GM21367 (cell line): Measurements from ENCODE around the gene SPAG17.

ENCODE experiments used
- ATAC-seq: cut with Tn5 transposase; IDR thresholded peaks from one replicate; pipeline ENCODE4 v1.9.1; 2021; ENCODE audit not compliant: unreplicated experiment

SPAG17 gene

DNA sequence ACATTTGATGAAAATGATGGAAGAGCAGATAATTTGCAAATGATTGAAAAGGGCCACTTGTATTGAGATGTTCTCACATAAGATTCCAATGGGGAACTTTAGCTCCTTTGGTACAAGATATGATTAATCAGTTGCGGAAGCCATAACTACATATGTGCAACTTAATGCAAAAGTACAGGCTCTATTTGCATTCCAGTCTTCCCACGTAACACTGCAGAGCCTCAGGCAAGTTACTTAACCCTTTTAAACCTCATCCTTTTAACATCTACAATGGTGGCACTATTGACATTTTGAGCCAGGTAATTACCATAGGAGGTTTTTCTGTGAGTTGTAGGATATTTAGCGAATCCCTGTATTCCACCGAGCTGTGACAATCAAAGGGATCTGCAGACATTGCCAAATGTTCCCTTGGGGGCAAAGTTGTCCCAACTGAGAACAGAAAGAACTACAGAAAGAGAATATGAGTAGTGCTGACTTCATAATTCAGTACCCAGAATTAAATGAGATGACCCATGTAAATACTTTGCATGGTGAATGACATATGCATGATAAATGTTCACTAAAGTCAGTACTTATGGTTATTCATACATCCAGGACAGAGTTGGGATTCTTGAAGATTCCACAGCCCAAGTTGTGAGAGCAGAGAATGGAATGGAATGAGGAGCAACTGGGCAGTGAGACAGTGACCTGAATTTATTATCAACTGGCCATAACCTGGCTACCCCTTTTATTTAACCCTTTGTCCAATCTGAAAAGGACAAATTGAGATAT lies 62.6 kb downstream of the SPAG17 start:
- no peak for ATAC-seq

DNA sequence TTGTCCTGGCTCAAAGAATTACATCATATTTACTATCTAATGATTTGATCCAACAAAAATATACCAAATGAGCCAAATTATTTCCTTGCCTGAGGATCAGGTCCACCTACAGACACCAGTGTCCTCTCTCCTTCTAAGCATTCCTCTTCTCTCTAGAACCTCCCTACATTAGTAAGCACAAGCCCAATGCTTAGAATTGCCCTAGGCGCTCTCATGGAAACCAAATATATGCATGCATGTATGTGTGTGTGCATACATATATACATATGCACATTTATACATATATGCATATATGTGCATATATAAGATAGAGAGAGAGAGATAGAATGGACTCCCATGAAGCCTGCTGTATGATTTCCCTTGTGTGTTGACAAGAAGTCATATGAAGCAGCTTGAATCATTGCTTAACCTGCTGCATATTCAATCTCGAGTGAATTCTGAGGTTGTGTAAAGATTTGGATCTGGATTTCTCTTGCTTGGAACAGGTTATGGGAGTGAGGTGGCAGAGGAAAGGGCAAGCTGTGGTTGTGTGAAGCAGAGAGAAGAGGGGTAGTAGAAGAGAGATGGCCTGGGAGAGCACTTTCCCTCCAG lies 66.1 kb downstream of the SPAG17 start:
- no peak for ATAC-seq

DNA sequence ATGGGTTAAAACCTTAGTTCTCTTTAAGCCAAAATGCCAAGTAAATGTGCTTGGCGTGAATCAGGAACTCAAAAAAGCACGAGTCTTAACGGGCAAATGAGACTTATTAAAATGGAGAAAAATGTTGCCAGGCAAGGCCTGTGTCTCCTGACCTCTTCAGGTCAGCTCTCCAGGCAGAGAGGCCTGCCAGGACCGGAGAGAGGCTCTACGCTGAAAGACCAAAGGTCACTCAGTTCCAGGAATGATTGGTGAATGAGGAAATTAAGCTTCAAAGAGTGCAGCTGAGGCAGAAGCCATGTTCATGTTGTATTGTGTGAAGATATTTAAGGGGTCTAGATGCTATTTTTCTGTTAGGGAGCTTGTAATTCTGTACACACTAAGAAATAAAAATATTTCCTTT lies 66.6 kb downstream of the SPAG17 start:
- no peak for ATAC-seq

DNA sequence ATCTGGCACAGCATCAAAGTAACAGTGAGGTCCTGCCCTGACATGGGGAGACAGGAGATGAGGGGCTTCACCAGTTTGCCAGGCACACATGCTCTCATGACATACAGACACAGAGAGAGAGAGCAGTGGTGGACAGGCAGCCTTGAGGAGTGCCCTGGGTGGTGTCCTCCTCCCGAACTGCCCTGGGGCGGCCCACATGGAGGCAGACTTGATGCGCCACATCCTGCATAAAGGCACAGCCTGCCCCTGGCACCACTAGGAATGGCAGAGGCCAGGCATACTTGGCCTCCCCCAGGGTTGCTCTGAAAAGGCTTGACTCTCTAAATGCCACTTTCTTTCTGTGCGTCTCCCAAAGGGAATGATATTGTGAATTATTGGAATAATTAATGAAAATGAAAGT lies 67.5 kb downstream of the SPAG17 start:
- no peak for ATAC-seq

DNA sequence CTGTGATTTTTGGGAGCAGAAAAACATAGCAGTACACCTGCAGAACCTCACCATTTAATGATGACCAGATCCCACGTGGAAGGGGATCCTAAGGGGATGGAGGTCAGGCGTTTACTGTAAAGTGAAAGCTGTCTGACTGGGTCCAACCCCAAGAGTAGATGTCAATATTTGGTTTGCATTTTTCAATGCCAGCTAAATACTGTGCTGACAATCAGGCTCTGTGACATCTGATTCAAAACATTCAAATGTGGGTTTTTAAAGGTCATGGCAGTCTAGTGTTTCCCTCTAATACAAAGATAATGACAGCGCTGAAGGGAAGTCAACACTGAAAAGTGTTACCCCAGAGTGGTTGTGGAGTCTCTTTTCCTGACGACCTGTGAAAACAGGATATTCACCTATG lies 68.1 kb downstream of the SPAG17 start:
- ATAC-seq: no peak

DNA sequence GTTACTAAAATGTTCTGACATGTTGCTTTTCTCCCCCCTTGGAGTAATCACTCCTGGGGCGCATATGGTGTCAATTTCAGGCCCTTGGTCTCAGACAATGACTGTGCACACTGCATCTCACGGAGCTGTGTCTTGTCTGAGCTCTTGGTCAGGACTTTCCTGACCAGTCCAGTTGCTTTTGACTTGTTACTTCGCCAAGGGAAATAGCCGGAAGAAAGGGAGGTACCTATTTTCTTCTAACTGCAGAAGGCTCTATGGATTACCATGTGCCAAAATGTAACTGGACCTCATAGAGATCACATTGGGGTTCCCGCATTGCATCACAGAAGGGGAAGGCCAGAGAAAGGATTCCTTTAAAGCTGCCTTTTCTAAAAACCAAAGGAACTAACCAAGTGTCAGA lies 68.6 kb downstream of the SPAG17 start:
- no peak for ATAC-seq

DNA sequence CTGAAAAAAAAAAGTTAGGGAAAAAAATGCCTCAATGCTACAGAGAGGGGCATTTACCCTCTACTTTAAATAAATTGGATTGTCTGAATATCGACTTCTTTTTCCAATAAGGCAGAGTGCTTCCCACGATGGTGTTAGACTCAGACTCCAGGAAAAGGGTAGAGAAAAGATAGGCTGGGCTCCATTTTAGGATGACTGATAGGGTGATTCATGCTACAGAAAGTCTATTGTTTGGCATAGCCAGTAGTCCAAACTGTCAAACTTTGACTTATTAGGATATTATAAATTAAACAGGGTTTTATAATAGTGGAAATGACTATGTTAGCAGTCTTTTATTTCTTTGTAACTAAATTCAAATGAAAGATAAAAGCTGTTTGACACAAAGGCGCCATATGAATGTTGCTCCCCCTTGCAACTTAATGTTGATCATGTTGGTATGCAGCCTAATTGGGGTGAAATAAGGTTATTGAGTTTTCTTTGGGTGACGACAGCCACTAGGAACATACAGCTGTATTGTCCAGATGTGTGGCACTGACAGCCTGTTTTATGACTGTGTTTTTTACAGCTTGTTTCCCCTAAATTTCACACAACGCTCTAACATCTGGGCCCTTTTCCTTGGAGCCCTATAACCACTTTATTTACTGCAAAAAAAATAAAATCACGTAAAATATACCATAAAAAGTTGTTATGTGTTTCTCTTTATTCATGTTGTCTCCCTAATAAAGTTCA lies 69.3 kb downstream of the SPAG17 start:
- no peak for ATAC-seq

DNA sequence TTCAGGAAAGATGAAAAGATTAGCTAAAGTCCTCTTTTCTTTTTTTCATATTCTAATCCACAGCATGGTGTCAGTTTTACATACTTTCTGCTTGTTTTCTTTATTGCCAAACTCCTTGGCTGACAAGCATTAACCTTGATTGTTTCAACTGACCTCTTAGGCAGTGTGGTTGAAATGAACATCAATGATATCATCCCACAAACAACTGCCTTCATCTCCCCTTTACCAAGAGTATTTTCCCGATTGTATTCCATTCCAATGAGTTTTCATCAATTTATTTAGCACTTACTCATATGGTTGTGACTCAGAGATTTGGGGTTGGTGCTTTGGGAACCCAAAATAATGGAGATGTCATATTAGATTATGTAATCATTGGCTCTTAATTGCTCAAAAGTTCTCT lies 71.8 kb downstream of the SPAG17 start:
- ATAC-seq: no peak

DNA sequence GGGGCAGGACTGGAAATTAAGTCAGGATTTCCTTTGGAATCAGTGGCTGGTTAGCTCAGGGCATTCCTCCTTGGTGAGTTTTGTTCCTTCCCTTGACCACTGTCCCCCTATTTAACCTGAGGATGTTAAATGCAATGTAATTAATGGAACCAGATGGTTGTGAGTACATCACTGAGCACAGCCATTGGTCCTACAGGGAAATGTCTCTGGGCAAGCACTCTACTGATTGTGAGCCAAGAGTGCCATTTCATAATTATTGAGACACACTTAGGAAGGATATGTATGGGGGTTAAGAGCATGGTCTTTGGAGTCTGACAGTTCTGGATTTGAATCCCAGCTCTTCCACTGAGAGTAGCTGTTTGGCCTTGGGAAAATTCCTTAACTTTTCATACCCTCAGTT lies 74.4 kb downstream of the SPAG17 start:
- ATAC-seq: no peak

DNA sequence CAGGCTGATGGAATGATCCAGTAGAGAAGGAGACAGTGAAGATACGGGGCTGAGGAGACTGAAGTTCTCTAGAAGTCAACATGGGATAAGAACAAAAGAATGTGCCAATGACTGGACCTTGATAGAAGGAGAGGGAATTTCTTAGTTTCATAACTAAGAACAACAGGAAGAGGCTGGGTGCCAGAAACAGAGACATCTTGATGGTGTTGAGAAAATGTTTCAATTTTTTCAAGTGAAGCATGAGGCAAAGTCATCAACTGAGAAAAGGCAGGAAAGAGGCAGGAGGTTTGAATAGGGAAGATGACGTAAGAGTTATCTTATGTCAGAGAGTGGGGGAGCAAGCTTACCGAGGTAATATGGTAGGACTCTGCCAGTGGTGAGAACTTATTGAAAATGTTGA lies 80.1 kb downstream of the SPAG17 start:
- no peak for ATAC-seq

DNA sequence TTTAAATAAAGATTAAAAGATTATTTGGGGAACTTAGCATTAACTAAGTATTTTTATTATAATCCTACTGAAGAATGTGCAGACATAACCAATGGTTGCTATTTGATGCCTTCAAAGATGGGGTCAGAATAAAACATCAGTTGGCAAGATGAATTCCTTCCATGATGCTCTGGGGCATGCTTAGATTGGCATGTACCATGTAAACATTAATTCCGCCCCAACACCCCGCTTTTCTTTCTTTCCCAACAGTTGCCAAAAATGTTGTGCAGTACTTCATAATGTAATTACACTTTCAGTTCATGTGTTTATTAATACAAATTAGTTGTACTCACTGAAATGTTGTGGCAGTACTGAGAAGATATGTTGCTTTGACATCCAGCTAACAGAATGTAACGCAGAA lies 82.6 kb downstream of the SPAG17 start:
- ATAC-seq: no peak

DNA sequence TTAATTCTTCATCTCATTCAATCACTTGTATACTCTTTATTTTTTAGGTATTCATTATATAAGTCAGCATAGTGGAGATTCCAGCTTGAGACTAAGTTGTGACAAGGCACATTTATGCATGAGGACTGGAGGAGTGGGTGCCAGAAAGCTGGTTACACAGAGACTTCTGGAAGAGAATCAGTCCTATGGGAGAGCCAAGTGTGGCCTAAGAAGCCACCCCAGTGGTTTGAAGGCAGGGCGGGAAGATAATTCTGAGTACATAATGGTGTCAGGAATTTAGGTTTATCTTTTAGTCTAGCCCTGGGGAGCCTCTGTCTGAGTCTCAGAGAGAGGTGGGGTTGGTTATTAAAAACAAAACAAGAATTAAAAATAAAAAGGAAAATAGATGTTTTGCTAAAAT lies 83.0 kb downstream of the SPAG17 start:
- no peak for ATAC-seq

DNA sequence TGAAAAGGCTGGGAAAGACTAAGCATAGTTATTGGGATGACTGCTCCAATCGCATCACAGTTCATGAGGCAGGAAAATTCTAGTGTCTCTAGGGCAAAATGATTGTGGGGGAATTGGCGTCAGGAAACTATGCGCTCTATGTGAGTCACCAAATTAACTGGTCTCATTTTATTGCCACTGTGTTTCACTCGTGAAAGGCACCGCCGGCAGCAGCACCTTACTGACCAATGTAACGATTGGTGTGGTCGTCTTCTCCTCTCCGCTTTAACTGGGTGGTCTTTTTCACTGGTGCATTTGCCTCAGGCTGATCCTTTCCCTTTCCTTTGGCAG lies 83.5 kb downstream of the SPAG17 start:
- no peak for ATAC-seq

DNA sequence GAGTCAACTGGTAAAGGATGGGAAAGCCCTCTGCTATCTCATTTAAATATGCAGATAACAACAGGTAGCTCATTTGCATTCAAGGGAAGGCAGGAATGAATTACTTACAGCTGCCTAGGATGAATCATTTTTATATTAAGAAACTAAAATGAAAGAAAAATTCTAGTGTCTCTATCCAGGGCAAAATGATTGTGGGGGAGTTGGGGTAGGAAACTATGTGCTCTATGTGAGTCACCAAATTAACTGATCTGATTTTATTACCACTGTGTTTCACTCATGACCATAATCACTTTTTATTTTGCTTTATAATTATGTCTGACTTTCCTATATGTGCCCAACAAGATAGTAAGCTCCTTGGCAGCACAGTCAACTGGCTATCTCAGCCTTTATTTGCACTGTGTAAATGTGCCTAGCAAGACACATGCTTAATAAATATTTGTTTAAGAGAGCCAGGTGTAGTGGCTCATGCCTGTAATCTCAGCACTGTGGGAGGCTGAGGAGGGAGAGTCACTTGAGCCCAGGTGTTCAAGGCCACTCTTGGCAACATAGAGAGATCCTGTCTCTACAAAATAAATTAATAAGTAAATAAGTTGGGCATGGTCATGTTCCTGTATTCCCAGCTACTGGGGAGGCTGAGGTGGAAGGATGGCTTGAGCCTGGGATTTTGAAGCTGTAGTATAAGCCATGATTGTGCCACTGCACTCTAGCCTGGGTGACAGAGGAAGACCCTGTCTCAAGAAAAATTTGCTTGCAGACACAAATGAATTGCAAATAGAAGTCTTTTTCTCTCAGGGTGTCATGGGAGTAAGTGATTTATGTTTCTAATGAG lies 84.1 kb downstream of the SPAG17 start:
- no peak for ATAC-seq

DNA sequence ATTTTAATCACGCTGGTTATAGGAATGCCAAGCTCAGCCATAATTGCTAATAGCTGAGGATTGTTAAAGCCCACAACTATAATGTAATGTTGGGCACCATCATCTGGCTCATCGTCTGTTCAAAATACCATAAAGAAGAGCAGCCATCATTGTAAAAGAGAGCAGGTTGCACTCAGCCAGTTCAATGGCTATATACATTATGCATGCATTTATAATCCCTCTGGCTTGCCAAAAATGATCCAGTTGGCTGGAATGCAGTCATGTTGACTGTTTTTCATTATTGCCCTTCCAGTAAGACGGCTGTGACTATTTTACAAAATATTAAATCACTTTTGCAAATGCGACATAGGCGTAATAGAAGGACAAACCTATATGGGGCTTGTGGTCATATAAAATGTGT lies 85.3 kb downstream of the SPAG17 start:
- no peak for ATAC-seq

DNA sequence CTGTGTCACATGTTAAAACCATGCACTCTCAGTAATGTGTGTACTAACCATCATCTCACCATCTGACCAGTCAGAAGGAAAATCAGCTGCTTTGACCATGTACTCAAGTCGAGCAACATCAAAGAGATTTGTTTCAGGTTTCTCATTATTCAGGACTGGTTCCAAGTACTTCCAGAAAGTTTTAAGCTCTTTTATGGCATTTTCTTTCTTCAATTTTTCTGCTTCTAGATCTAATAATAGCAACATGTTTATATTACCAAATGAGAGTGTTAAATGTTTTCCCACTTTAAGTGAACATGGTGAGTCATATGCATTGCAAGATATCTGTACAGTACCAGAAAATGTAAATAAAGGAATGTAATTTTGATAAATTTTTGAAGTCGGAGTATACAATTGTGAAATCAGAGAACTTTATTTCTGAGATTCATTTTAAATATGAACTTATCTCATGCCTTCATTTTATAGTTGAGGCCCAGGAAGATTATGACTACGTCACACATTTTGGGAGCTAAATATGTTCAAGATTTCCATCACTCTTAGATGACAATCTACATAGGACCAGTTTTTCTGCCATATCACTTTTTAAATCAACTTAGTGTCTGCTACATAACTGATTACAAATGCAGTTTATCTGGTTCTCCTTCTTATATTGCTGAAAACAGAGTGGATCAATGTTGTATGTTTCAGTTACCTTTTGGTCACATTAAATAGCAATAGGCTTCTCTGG lies 87.2 kb downstream of the SPAG17 start:
- no peak for ATAC-seq

DNA sequence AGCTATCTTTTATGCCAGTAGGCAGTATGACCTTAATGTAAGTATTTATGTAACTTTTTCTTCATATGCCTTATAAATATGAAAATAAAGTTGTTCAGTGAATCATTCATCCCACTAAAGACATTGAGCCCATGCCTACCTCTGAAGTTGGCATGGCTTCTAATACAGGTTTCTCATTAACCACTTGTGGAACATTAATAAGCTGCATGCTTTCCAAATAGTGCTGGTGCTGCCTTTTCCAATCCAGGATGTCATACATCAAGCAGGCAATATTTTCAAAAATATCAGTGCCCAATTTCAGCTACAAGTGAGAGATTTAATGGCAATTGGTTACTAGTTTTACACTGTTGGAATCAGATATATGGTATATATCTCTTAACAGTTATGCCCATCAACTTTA lies 92.0 kb downstream of the SPAG17 start:
- ATAC-seq: no peak

DNA sequence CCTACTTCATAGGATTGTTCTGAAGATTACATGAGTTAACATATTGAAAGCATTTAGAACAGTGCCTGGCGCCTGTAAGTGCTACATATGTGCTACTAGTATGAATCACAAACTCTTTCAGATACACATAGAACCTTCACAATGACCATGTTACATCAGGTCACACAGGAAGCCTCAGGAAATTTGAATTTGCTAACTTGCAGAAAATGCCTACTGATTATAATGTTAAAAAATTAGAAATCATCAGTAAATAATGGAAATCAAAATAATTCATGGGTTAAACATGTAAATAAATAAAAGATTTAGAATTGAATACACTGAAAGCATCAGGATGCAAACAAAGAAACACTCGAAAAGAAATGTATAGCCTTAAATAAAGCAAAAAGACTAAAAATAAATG lies 94.9 kb downstream of the SPAG17 start:
- no peak for ATAC-seq

DNA sequence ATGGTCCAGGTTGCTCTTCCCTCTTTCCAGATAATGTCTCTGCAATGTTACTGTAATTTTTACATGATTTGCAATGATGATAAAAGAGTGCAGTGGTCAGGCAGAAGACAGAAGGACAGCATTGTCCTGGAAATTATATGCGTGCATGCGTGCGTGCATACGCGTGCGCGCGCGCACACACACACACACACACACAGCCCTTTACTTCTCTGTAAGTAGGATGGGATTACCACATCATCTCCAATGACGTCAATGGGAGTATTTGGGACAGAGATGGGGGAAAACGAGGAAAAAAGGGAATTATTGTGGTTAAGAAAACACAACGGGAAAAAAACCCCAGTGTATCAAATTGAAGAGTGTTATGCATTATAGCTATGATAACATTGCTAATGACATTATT lies 99.7 kb downstream of the SPAG17 start:
- ATAC-seq: no peak

DNA sequence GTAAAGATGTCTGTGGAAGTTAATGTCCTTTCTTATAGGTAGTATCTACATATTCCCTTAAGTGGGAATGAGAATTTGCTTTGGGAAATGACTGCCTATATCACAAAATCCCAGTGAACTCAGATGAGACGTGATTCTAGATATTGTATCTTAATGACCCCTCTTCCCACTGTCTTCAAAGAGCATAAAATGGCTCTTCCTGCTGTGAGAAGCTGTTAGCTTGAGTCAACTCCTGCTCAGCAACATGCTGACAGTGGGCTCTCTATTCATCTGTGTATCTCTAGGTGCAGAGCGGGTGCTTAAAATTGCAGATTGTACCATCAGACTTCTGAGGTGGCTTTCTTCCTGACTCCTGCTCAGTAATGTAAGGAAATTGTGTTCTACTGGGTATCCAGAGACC lies 100.6 kb downstream of the SPAG17 start:
- no peak for ATAC-seq

DNA sequence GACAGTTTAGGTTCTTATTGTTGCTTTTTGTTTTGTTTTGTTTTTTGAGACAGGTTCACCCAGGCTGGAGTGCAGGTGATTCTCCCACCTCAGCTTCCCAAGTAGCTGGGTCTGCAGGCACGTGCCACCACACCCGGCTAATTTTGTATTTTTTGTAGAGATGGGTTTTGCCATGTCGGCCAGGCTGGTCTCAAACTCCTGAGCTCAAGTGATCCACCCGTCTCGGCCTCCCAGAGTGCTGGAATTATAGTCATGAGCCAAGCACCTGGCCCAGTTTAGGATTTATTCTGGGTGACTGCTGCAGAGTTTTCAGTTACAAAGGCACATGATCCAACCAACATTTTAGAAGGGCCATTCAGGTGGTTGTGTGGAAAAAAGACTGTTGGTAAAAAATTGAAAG lies 102.0 kb downstream of the SPAG17 start:
- ATAC-seq: no peak
